Gastroesophageal sphincter (tissue), 4 donors: ENCODE measurements around the gene AXDND1. TPM values are rescaled to one million over a fixed set of nuclear protein-coding genes. Genes with fewer than 3 reads are reported as not detected.

ENCODE experiments used
- ATAC-seq: fragments of 150-250 bp; one replicate; pipeline ENCODE4 v1.9.1; 2016; ENCODE audit warnings: mild to moderate bottlenecking, moderate library complexity
- H3K27ac ChIP-seq, 4 donors: fragments of 200-600 bp; sonication (generic) in 3 of 4; 1 replicate in 3 of 4; 2 replicates in 1 of 4; pipeline ENCODE4 v1.5.1; 2016 to 2019
- H3K27me3 ChIP-seq: fragments of 200-600 bp; sonication (generic); one replicate; pipeline ENCODE4 v1.5.1; 2019
- H3K36me3 ChIP-seq, 2 donors: fragments of 200-600 bp; sonication (generic); one replicate each; pipeline ENCODE4 v1.5.1; 2019; ENCODE audit warnings: control low read depth in 1 of 2
- H3K4me1 ChIP-seq, 3 donors: fragments of 200-600 bp; sonication (generic); 1 replicate in 2 of 3; 2 replicates in 1 of 3; pipeline ENCODE4 v1.5.1; 2016 to 2019; ENCODE audit warnings: control low read depth in 2 of 3
- H3K4me3 ChIP-seq, 2 donors: fragments of 200-600 bp; sonication (generic); one replicate each; pipeline ENCODE4 v1.5.1; 2019; ENCODE audit warnings: mild to moderate bottlenecking in 1 of 2, moderate library complexity in 1 of 2
- H3K9me3 ChIP-seq, 3 donors: fragments of 200-600 bp; sonication (generic); one replicate each; pipeline ENCODE4 v1.5.1; 2017 to 2019; ENCODE audit warnings: control low read depth in 2 of 3
- EP300 ChIP-seq: sonication (generic); formaldehyde crosslinking; IDR thresholded peaks from one replicate; pipeline ENCODE4 v1.6.1; 2017; ENCODE audit warnings: antibody characterized with exemption, mild to moderate bottlenecking
- POLR2A ChIP-seq, 2 donors: fragments of 450-650 bp; IDR thresholded peaks; one replicate each; pipeline ENCODE4 v1.6.1; 2017; ENCODE audit warnings: antibody characterized with exemption in 2 of 2, mild to moderate bottlenecking in 2 of 2, moderate library complexity in 1 of 2
- POLR2AphosphoS5 ChIP-seq: sonication (generic); formaldehyde crosslinking; IDR thresholded peaks from one replicate; pipeline ENCODE4 v1.6.1; 2017; ENCODE audit warnings: antibody characterized with exemption
- WGBS, 2 donors: methylation state at CpG; one replicate each; pipeline ENCODE4 v1.1.5; 2018; ENCODE audit warnings: low coverage in 1 of 2; 5-methylcytosine and 5-hydroxymethylcytosine counted together
- total RNA-seq, 4 donors: library from RNA; depleted of rRNA; stranded (reverse); fragments of >200 nt; gene quantifications; one replicate each; pipeline ENCODE4 v1.1.0, GENCODE V29; 2016
- TF ChIP-seq, protein P1 (sequence below), 4 experiments: fragments of 200-600 bp in 2 of 4; fragments of 450-650 bp in 2 of 4; sonication (generic) in 1 of 4; IDR thresholded peaks; one replicate each; pipeline ENCODE4 v1.5.1; 2017 to 2019; ENCODE audit warnings: antibody characterized with exemption in 4 of 4, mild to moderate bottlenecking in 2 of 4, moderate library complexity in 2 of 4

Gene AXDND1
- total RNA-seq, 4 donors from 2014 or later = 0.13 to 1.2 TPM; not detected in 2

DNA sequence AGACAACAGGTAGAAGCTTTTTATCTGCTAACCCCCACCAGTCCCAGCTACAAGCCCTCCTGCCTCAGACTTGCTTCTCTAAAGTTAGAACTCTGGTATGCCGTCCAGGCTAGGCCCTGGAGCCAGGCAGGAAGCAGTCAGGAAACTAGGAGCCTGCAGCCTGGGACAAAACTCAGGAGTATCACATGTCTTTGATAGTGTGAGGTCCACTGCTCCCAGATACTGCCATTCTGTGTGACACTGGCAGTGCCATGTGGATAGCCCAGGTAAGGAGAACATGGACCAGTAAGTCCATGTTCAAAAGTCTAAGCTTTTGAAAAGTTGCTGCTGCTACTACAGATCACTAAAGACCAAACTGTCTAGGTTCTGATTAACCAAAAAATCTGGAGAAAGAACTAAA lies 164.6 kb downstream of the AXDND1 start:
- TF ChIP-seq POLR2A (IDR thresholded peaks at IDR 0.05) = no peak
- TF ChIP-seq EP300 = no peak
- TF ChIP-seq, protein P1, sequence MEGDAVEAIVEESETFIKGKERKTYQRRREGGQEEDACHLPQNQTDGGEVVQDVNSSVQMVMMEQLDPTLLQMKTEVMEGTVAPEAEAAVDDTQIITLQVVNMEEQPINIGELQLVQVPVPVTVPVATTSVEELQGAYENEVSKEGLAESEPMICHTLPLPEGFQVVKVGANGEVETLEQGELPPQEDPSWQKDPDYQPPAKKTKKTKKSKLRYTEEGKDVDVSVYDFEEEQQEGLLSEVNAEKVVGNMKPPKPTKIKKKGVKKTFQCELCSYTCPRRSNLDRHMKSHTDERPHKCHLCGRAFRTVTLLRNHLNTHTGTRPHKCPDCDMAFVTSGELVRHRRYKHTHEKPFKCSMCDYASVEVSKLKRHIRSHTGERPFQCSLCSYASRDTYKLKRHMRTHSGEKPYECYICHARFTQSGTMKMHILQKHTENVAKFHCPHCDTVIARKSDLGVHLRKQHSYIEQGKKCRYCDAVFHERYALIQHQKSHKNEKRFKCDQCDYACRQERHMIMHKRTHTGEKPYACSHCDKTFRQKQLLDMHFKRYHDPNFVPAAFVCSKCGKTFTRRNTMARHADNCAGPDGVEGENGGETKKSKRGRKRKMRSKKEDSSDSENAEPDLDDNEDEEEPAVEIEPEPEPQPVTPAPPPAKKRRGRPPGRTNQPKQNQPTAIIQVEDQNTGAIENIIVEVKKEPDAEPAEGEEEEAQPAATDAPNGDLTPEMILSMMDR (IDR thresholded peaks at IDR 0.05) = no peak
- no peak for TF ChIP-seq POLR2AphosphoS5
- H3K27me3 ChIP-seq = no peaks in the 10 kb centered on the region
- H3K9me3 ChIP-seq = no peaks in the 10 kb centered on the region
- 40% methylated on average over 1 of the region's 1 CpG; no CpG with 5 or more reads in 1 of the 2 donors for WGBS, 2 donors
- H3K36me3 ChIP-seq = no peaks in the 10 kb centered on the region
- H3K27ac ChIP-seq = no peak overlapping the region
- no peaks in the 10 kb centered on the region for H3K4me1 ChIP-seq
- no peak for ATAC-seq
- H3K4me3 ChIP-seq = no peak overlapping the region

DNA sequence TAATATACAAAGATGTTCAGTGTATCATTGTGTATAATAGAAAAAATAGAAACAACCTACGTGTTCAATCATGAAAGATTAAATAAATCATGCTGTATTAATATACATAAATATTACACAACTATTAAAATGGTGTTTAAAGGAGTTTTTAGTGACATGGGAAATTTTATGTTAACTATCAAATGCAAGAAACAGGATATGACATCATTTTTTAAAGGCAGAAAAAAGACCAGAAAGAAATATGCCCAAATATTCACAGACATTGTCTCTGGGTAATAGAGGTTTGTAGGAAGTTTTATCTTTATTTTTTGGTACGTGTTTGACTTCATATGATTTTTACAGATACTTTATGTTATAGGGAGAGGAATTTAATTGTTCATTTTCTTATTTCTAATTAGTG lies 176.0 kb downstream of the AXDND1 start:
- Histone ChIP-seq H3K36me3 (no peaks in the 10 kb centered on the region), H3K4me1 (no peaks in the 10 kb centered on the region), H3K9me3 (peaks cover 0 to 10% (median 0%) of the 10 kb centered on the region in 3 donors), H3K4me3 (no peak overlapping the region), H3K27ac (no peak overlapping the region), H3K27me3 (peaks cover 4% of the 10 kb centered on the region)
- no peak for ATAC-seq
- TF ChIP-seq, protein P1 (IDR thresholded peaks at IDR 0.05) = no peak
- TF ChIP-seq EP300 (no peak), POLR2AphosphoS5 (no peak), POLR2A (IDR thresholded peaks at IDR 0.05) (no peak)
- whole genome bisulfite sequencing, 2 donors = 64 to 75% methylated on average over 2 of the region's 2 CpGs

DNA sequence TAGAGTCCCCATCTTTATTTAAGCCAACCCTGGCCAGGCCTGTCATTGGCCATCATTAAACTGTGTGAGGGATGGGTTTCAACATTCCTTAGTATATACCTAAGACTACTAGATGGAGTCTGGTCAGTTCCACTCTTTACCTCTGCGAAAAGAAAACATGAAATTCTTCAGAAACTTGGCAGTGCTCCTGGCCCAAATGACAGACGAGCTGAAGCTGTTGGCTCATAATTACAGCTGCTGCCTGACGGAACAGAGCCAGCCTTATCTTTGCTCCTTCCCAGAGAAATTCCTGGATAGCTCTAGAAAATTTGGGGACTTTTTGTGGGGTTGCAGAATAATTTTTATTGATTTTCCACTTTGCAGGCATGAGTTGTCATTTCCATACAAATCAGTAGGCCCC lies 179.6 kb downstream of the AXDND1 start:
- TF ChIP-seq, protein P1 (IDR thresholded peaks at IDR 0.05) = no peak
- TF ChIP-seq EP300 = no peak
- TF ChIP-seq POLR2A (IDR thresholded peaks at IDR 0.05) = no peak
- TF ChIP-seq POLR2AphosphoS5 = no peak
- no peak overlapping the region for H3K4me3 ChIP-seq
- WGBS, 2 donors = 10 to 23% methylated on average over 3 of the region's 3 CpGs
- H3K27me3 ChIP-seq = peaks cover 4% of the 10 kb centered on the region
- no peaks in the 10 kb centered on the region for H3K9me3 ChIP-seq
- no peaks in the 10 kb centered on the region for H3K36me3 ChIP-seq
- H3K4me1 ChIP-seq = no peaks in the 10 kb centered on the region
- no peak for ATAC-seq
- no peak overlapping the region for H3K27ac ChIP-seq

DNA sequence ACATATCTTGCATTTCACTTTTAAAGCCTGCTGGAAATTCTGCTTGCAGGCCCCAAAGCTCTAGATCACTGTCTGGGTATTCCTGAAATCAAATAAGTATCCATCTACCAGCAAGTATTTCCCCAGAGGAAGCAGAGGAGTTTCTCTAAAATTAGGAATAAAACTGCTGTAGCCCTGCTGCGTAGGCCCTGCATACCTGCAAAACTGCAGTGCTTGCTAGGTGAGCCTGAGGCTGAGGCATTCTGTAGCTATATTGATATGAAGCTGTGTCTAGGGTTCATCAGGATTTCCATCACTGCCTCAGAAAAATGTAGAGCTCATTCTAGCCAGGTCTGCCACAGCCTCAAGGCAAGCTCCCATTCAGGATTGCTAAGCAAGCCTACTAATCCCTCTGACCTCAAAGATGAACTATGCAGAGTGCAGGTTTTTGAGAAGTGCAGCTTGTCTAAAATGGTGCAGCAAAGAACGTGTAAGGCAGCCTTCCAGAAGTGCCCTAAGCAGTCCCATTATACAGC lies 181.3 kb downstream of the AXDND1 start:
- Histone ChIP-seq H3K36me3 (no peaks in the 10 kb centered on the region), H3K27ac (no peak overlapping the region), H3K4me3 (no peak overlapping the region), H3K4me1 (no peaks in the 10 kb centered on the region), H3K9me3 (no peaks in the 10 kb centered on the region), H3K27me3 (peaks cover 4% of the 10 kb centered on the region)
- 50% methylated on average over 1 of the region's 2 CpGs; no CpG with 5 or more reads in 1 of the 2 donors for WGBS, 2 donors
- no peak for ATAC-seq
- no peak for TF ChIP-seq POLR2A (IDR thresholded peaks at IDR 0.05)
- no peak for TF ChIP-seq POLR2AphosphoS5
- TF ChIP-seq, protein P1 (IDR thresholded peaks at IDR 0.05) = no peak
- no peak for TF ChIP-seq EP300

DNA sequence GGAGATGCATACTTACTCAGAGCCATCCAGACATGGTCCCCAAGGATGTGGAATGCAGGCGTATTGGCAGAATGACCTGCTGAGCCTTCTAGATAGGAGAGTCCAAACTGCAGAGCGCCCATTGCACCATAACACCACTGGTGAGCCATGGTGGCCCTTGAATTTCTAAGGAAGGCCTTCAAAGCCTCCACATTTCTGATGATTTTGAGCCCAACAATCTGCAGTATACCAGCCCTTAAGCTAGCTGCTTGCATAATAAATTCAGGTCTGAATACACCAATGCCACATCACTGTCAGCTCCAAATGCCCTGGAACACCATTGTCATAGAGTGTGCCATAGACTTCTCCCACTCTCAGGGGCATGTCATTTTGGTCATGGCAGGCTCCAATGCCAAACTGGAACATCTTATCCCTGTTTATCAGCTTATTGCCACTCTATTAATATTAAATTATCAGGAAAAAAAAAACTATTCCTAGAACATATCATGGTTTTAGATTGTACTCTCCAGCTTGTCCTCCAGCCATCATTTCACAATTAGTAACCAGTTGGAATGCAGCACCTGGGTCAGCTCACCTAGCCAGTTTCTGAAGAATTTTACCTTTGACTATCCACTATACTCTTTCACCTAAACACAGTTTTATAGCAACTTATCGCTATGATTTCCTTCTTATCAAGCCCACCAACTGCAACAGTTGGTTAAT lies 183.0 kb downstream of the AXDND1 start:
- H3K4me3 ChIP-seq = no peak overlapping the region
- H3K27ac ChIP-seq = no peak overlapping the region
- H3K4me1 ChIP-seq = no peaks in the 10 kb centered on the region
- ATAC-seq = no peak
- H3K27me3 ChIP-seq = no peaks in the 10 kb centered on the region
- 62 to 83% methylated on average over 1 to 3 of the region's 3 CpGs for WGBS, 2 donors
- no peak for TF ChIP-seq POLR2AphosphoS5
- TF ChIP-seq POLR2A (IDR thresholded peaks at IDR 0.05) = no peak
- no peak for TF ChIP-seq EP300
- TF ChIP-seq, protein P1 (IDR thresholded peaks at IDR 0.05) = no peak
- no peaks in the 10 kb centered on the region for H3K36me3 ChIP-seq
- no peaks in the 10 kb centered on the region for H3K9me3 ChIP-seq
